H9 (cell line): Measurements from ENCODE around the gene RSPH10B. TPM values are rescaled to one million over a fixed set of nuclear protein-coding genes. Genes with fewer than 3 reads are reported as not detected.
"Not testable (repeated sequence)": the region's sequence is repeated elsewhere in the genome, so short reads cannot be mapped to it uniquely, and the experiment has no call there.

Source experiments
- DNase-seq: peaks from one replicate; pipeline ENCODE4 v3.0.0-alpha.2; 2017
- H2AFZ ChIP-seq: one replicate; pipeline ENCODE4 v1.6.1; 2013; ENCODE audit warnings: mild to moderate bottlenecking, low read length, control low read depth, moderate library complexity
- H2AK5ac ChIP-seq: 2 replicates; pipeline ENCODE4 v1.6.1; 2013; ENCODE audit warnings: low read length, control low read depth, mixed read lengths; ENCODE audit not compliant: insufficient read length
- H2BK120ac ChIP-seq: one replicate; pipeline ENCODE4 v1.6.1; 2013; ENCODE audit warnings: low read depth, mild to moderate bottlenecking, low read length, control low read depth, inconsistent platforms; ENCODE audit not compliant: poor library complexity, severe bottlenecking
- H2BK12ac ChIP-seq: 2 replicates; pipeline ENCODE4 v1.6.1; 2013; ENCODE audit warnings: low read length, control low read depth, mixed read lengths, low read depth; ENCODE audit not compliant: insufficient read length
- H2BK15ac ChIP-seq: 2 replicates; pipeline ENCODE4 v1.6.1; 2013; ENCODE audit warnings: low read depth, low read length, control low read depth
- H2BK20ac ChIP-seq: one replicate; pipeline ENCODE4 v1.6.1; 2013; ENCODE audit warnings: low read depth, mild to moderate bottlenecking, low read length, control low read depth, inconsistent platforms; ENCODE audit not compliant: poor library complexity, severe bottlenecking
- H2BK5ac ChIP-seq: 2 replicates; pipeline ENCODE4 v1.6.1; 2013; ENCODE audit warnings: low read length, control low read depth, mixed read lengths; ENCODE audit not compliant: insufficient read length
- H3K14ac ChIP-seq: 2 replicates; pipeline ENCODE4 v1.6.1; 2013; ENCODE audit warnings: low read length, control low read depth; ENCODE audit not compliant: insufficient read depth
- H3K18ac ChIP-seq: 2 replicates; pipeline ENCODE4 v1.6.1; 2013; ENCODE audit warnings: low read depth, mild to moderate bottlenecking, mixed read lengths, low read length, control low read depth; ENCODE audit not compliant: insufficient read length
- H3K23ac ChIP-seq: 2 replicates; pipeline ENCODE4 v1.6.1; 2013; ENCODE audit warnings: low read length, control low read depth, mixed read lengths, low read depth; ENCODE audit not compliant: insufficient read length
- H3K23me2 ChIP-seq: 2 replicates; pipeline ENCODE4 v1.6.1; 2013; ENCODE audit warnings: low read depth, mild to moderate bottlenecking, mixed read lengths, low read length, control low read depth; ENCODE audit not compliant: insufficient read length, poor library complexity, severe bottlenecking
- H3K27ac ChIP-seq: 2 replicates; pipeline ENCODE4 v1.5.1; 2013; ENCODE audit warnings: low read length, control low read depth, mixed read lengths, low read depth; ENCODE audit not compliant: insufficient read length
- H3K27me3 ChIP-seq: 2 replicates; pipeline ENCODE4 v1.6.1; 2013; ENCODE audit warnings: low read length, control low read depth, inconsistent platforms; ENCODE audit not compliant: insufficient read depth
- H3K4ac ChIP-seq: 2 replicates; pipeline ENCODE4 v1.6.1; 2013; ENCODE audit warnings: low read depth, mild to moderate bottlenecking, control low read depth, inconsistent platforms, low read length, moderate library complexity
- H3K4me1 ChIP-seq: 2 replicates; pipeline ENCODE4 v1.6.1; 2013; ENCODE audit warnings: low read length, control low read depth, inconsistent platforms; ENCODE audit not compliant: insufficient read depth
- H3K4me2 ChIP-seq: 2 replicates; pipeline ENCODE4 v1.6.1; 2013; ENCODE audit warnings: low read length, control low read depth, mixed read lengths; ENCODE audit not compliant: insufficient read length, insufficient read depth
- H3K56ac ChIP-seq: 2 replicates; pipeline ENCODE4 v1.6.1; 2013; ENCODE audit warnings: low read depth, mild to moderate bottlenecking, mixed read lengths, low read length, control low read depth; ENCODE audit not compliant: insufficient read length
- H3K79me1 ChIP-seq: 2 replicates; pipeline ENCODE4 v1.6.1; 2013; ENCODE audit warnings: low read depth, mild to moderate bottlenecking, moderate library complexity, low read length, control low read depth, inconsistent platforms; ENCODE audit not compliant: insufficient read depth, poor library complexity, severe bottlenecking
- H3K79me2 ChIP-seq: 2 replicates; pipeline ENCODE4 v1.6.1; 2013; ENCODE audit warnings: low read length, control low read depth, inconsistent platforms; ENCODE audit not compliant: insufficient read depth
- H3K9ac ChIP-seq: 2 replicates; pipeline ENCODE4 v1.6.1; 2013; ENCODE audit warnings: low read length, control low read depth, mixed read lengths; ENCODE audit not compliant: insufficient read length; ENCODE audit errors: extremely low read depth
- H3K9me3 ChIP-seq: one replicate; pipeline ENCODE4 v1.6.1; 2013; ENCODE audit warnings: low read depth, low read length, inconsistent platforms; ENCODE audit not compliant: control insufficient read depth
- H3T11ph ChIP-seq: one replicate; pipeline ENCODE4 v1.6.1; 2013; ENCODE audit warnings: mild to moderate bottlenecking, low read length, control low read depth, inconsistent platforms
- H4K20me1 ChIP-seq: one replicate; pipeline ENCODE4 v1.6.1; 2013; ENCODE audit not compliant: control insufficient read depth, insufficient read length, insufficient read depth
- H4K5ac ChIP-seq: 2 replicates; pipeline ENCODE4 v1.6.1; 2013; ENCODE audit warnings: low read depth, mild to moderate bottlenecking, mixed read lengths, low read length, control low read depth; ENCODE audit not compliant: insufficient read length
- H4K8ac ChIP-seq: replicated peaks from 2 replicates; pipeline ENCODE4 v1.6.1; 2013; ENCODE audit warnings: low read length, control low read depth, mixed read lengths, low read depth; ENCODE audit not compliant: insufficient read length
- H4K91ac ChIP-seq: 2 replicates; pipeline ENCODE4 v1.6.1; 2013; ENCODE audit warnings: low read depth, mild to moderate bottlenecking, moderate library complexity, mixed read lengths, low read length, control low read depth; ENCODE audit not compliant: insufficient read length
- H3K27ac Mint-ChIP-seq, 3 experiments: 2 replicates in 2 of 3; 3 replicates in 1 of 3; pipeline ENCODE4 v1.8.0; 2020 to 2021; ENCODE audit warnings: mixed read lengths in 3 of 3, mild to moderate bottlenecking in 1 of 3, moderate library complexity in 1 of 3
- H3K27me3 Mint-ChIP-seq: 2 replicates; pipeline ENCODE4 v1.8.0; 2021; ENCODE audit warnings: low read depth, mild to moderate bottlenecking, moderate library complexity, mixed read lengths
- H3K36me3 Mint-ChIP-seq, 3 experiments: 2 replicates in 2 of 3; 3 replicates in 1 of 3; pipeline ENCODE4 v1.8.0; 2020 to 2021; ENCODE audit warnings: low read depth in 3 of 3, mixed read lengths in 3 of 3; ENCODE audit not compliant: insufficient read depth in 1 of 3
- H3K4me1 Mint-ChIP-seq, 2 experiments: 2 replicates each; pipeline ENCODE4 v1.8.0; 2020; ENCODE audit warnings: mixed read lengths in 2 of 2
- H3K4me3 Mint-ChIP-seq, 2 experiments: 2 replicates in 1 of 2; 3 replicates in 1 of 2; pipeline ENCODE4 v1.8.0; 2020 to 2021; ENCODE audit warnings: mild to moderate bottlenecking in 2 of 2, mixed read lengths in 2 of 2, moderate library complexity in 1 of 2
- H3K9me3 Mint-ChIP-seq, 2 experiments: 2 replicates in 1 of 2; 3 replicates in 1 of 2; pipeline ENCODE4 v1.8.0; 2020; ENCODE audit warnings: mild to moderate bottlenecking in 2 of 2, mixed read lengths in 2 of 2, moderate library complexity in 1 of 2
- WGBS: extraction: QIAGEN DNeasy Blood & Tissue Kit; methylation state at CpG from one replicate; pipeline ENCODE4 v1.1.7; 2013; ENCODE audit warnings: missing lambda C conversion rate, low lambda C conversion rate, mixed read lengths; ENCODE audit not compliant: insufficient read length; ENCODE audit errors: extremely low coverage; 5-methylcytosine and 5-hydroxymethylcytosine counted together
- total RNA-seq: library from RNA; stranded (reverse); gene quantifications from 2 replicates; pipeline ENCODE4 v1.2.1, GENCODE V29; 2021

The RSPH10B gene
- total RNA-seq, 1 experiment from 2014 or later = 0.63 TPM

DNA sequence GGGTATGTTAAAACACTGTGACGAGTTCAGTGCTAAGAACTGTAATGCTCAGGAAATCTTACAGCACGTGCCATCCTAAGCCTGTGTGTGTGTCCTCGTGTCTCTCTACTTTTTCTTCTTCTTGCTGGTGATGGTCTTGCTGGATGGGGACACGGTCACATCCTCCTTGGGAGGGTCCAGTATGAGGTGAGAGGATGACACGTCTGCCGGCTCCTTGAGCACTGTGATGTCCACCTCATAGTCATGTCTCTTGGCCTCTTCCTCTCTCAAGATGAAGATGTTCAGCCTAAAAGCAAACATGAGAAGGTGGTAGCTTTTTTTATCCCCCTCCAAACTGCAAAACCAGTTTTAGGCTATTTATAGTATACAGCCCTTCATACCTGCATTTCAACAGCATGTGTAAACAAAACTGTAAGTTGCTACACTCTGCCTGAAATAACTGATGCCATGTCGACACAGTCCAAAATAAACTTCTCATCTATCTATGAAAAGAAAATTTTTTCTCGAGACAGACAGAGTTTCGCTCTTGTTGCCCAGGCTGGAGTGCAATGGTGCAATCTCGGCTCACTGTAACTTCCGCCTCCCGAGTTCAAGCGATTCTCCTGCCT is 44.1 kb downstream of the RSPH10B start:
- H3K36me3 Mint-ChIP-seq, H2AFZ ChIP-seq, H3K23ac ChIP-seq, H2BK20ac ChIP-seq, H3K27ac Mint-ChIP-seq, H2BK12ac ChIP-seq, H3K9ac ChIP-seq, H3K23me2 ChIP-seq, H4K8ac ChIP-seq, H3K27me3 Mint-ChIP-seq, H2BK120ac ChIP-seq, H2BK5ac ChIP-seq, H2AK5ac ChIP-seq, H3K56ac ChIP-seq, H2BK15ac ChIP-seq, H3K9me3 ChIP-seq, H3T11ph ChIP-seq, H3K18ac ChIP-seq, H3K79me1 ChIP-seq, H3K27me3 ChIP-seq, H3K27ac ChIP-seq, H3K9me3 Mint-ChIP-seq, H3K14ac ChIP-seq, H4K20me1 ChIP-seq, H3K4me3 Mint-ChIP-seq, H4K91ac ChIP-seq, H3K4ac ChIP-seq, H3K4me1 Mint-ChIP-seq, H4K5ac ChIP-seq, H3K79me2 ChIP-seq, DNase-seq, H3K4me2 ChIP-seq, H3K4me1 ChIP-seq: not testable (repeated sequence)
- no CpG with 5 or more reads among the region's 13 CpGs for WGBS

DNA sequence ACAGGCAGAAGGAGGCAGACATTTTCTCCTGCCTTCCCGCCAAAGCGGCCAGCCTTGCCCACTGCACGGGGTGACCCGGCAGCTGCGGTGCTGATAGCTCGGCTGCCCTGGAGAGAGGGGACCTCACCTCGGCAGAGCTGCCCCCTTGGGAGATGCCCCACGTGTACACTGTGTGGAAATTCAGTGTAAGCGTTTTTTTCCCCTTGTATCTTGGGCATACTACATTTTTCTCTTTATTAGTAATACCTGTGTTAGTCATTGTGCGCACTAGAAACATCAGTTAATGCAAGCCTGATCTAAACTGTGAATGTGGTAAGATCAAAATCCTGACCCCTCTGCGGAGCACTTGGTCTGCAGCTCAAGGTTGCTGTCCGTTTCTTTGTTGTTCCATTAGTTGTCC is 45.9 kb downstream of the RSPH10B start:
- not testable (repeated sequence) for DNase-seq, H2BK20ac ChIP-seq, H2BK5ac ChIP-seq, H3K9me3 ChIP-seq, H3K56ac ChIP-seq, H3K4me1 Mint-ChIP-seq, H3K27ac Mint-ChIP-seq, H2BK15ac ChIP-seq, H3K4me1 ChIP-seq, H4K8ac ChIP-seq, H3K18ac ChIP-seq, H3K4me2 ChIP-seq, H3K27me3 ChIP-seq, H3K23me2 ChIP-seq, H3K9me3 Mint-ChIP-seq, H3K4ac ChIP-seq, H3K79me2 ChIP-seq, H4K20me1 ChIP-seq, H3K27me3 Mint-ChIP-seq, H3K79me1 ChIP-seq, H2AK5ac ChIP-seq, H3K23ac ChIP-seq, H2BK12ac ChIP-seq, H3T11ph ChIP-seq, H3K27ac ChIP-seq, H3K4me3 Mint-ChIP-seq, H2BK120ac ChIP-seq, H4K91ac ChIP-seq, H3K36me3 Mint-ChIP-seq, H3K9ac ChIP-seq, H4K5ac ChIP-seq, H3K14ac ChIP-seq, H2AFZ ChIP-seq
- no CpG with 5 or more reads among the region's 12 CpGs for WGBS
